Naive thymus-derived CD4-positive, alpha-beta T cell (primary cell): Measurements from ENCODE around the gene CELA1. TPM values are rescaled to one million over a fixed set of nuclear protein-coding genes. Genes with fewer than 3 reads are reported as not detected.
"Not testable (repeated sequence)": the region's sequence is repeated elsewhere in the genome, so short reads cannot be mapped to it uniquely, and the experiment has no call there.

ENCODE experiments used
- ATAC-seq: fragments of 150-1000 bp; cut with Tn5 transposase; 2 replicates; pipeline ENCODE4 v1.10.0; 2021; ENCODE audit warnings: mild to moderate bottlenecking, moderate library complexity
- CTCF ChIA-PET: fragments of 350-600 bp; sonication (Branson Sonifier 250); formaldehyde crosslinking; loops from one replicate; lab custom pipeline; 2021; ENCODE audit warnings: antibody characterized with exemption; lab: Charles Lee
- POLR2A ChIA-PET: fragments of 350-600 bp; sonication (Branson Sonifier 250); formaldehyde crosslinking; loops from one replicate; lab custom pipeline; 2021; ENCODE audit warnings: antibody characterized with exemption, inconsistent platforms; lab: Charles Lee
- DNase-seq, 9 donors: peaks; one replicate each; pipeline versions ENCODE4 v3.0.0 to v3.0.0-alpha.2; 2020 to 2022; ENCODE audit warnings: mixed read lengths in 1 of 9
- H3K27ac ChIP-seq: one replicate; pipeline ENCODE4 v1.7.0; 2013; ENCODE audit warnings: mild to moderate bottlenecking, low read depth, low read length, moderate library complexity
- H3K27me3 ChIP-seq, 2 donors: one replicate each; pipeline ENCODE4 v1.7.0; 2013; ENCODE audit warnings: low read length in 2 of 2, mild to moderate bottlenecking in 2 of 2, moderate library complexity in 2 of 2; ENCODE audit not compliant: control insufficient read depth in 2 of 2, insufficient read depth in 2 of 2
- H3K36me3 ChIP-seq, 3 experiments: 1 replicate in 2 of 3; 2 replicates in 1 of 3; pipeline ENCODE4 v1.7.0; 2013; ENCODE audit warnings: low read length in 3 of 3, mild to moderate bottlenecking in 3 of 3, moderate library complexity in 1 of 3; ENCODE audit not compliant: insufficient read depth in 3 of 3, control insufficient read depth in 2 of 3
- H3K4me1 ChIP-seq, 2 donors: one replicate each; pipeline ENCODE4 v1.7.0; 2013; ENCODE audit warnings: low read length in 2 of 2, mild to moderate bottlenecking in 2 of 2, moderate library complexity in 1 of 2; ENCODE audit not compliant: control insufficient read depth in 2 of 2, insufficient read depth in 2 of 2
- H3K4me3 ChIP-seq: 2 replicates; pipeline ENCODE4 v1.7.0; 2013; ENCODE audit warnings: mild to moderate bottlenecking, low read length
- H3K9me3 ChIP-seq, 3 experiments: 1 replicate in 2 of 3; 2 replicates in 1 of 3; pipeline ENCODE4 v1.7.0; 2013; ENCODE audit warnings: low read length in 3 of 3; ENCODE audit not compliant: control insufficient read depth in 2 of 3
- H3K27ac Mint-ChIP-seq, 9 donors: one replicate each; pipeline ENCODE4 v1.8.0; 2020 to 2022; ENCODE audit warnings: mixed read lengths in 9 of 9, mild to moderate bottlenecking in 8 of 9, moderate library complexity in 5 of 9, inconsistent platforms in 2 of 9
- H3K27me3 Mint-ChIP-seq, 5 donors: one replicate each; pipeline ENCODE4 v1.8.0; 2021 to 2022; ENCODE audit warnings: mixed read lengths in 5 of 5, mild to moderate bottlenecking in 1 of 5
- H3K36me3 Mint-ChIP-seq, 5 donors: one replicate each; pipeline ENCODE4 v1.8.0; 2020 to 2022; ENCODE audit warnings: mixed read lengths in 5 of 5, mild to moderate bottlenecking in 3 of 5, inconsistent platforms in 1 of 5
- H3K4me1 Mint-ChIP-seq, 7 donors: one replicate each; pipeline ENCODE4 v1.8.0; 2020 to 2022; ENCODE audit warnings: mixed read lengths in 7 of 7, mild to moderate bottlenecking in 3 of 7, inconsistent platforms in 1 of 7
- H3K4me3 Mint-ChIP-seq, 10 donors: one replicate each; pipeline ENCODE4 v1.8.0; 2020 to 2022; ENCODE audit warnings: mild to moderate bottlenecking in 10 of 10, mixed read lengths in 10 of 10, moderate library complexity in 6 of 10, inconsistent platforms in 2 of 10
- H3K9me3 Mint-ChIP-seq, 11 donors: one replicate each; pipeline ENCODE4 v1.8.0; 2020 to 2022; ENCODE audit warnings: mixed read lengths in 11 of 11, mild to moderate bottlenecking in 4 of 11, inconsistent platforms in 1 of 11, moderate library complexity in 1 of 11
- intact Hi-C, 2 donors: fragments of 100-400 bp; cut with micrococcal nuclease; formaldehyde crosslinking; loops; one replicate each; pipeline ENCODE4 v1.15.1; 2023
- polyA plus RNA-seq, 2 donors: library from polyadenylated mRNA; unstranded; fragments of 300-500 nt; fragmentation: Illumina TruSeq; gene quantifications; one replicate each; pipeline ENCODE4 v1.2.3, GENCODE V29; 2021
- total RNA-seq, 6 experiments: library from RNA in 5 of 6; stranded (reverse) in 5 of 6; gene quantifications; 1 replicate in 5 of 6; 2 replicates in 1 of 6; pipeline ENCODE4 v1.2.3 and lab custom pipeline; 2021 to 2026

Gene CELA1
- total and polyA plus RNA-seq, 7 experiments from 2014 or later, result 1.1 to 9.2 (median 1.8) TPM; not detected in 1

DNA sequence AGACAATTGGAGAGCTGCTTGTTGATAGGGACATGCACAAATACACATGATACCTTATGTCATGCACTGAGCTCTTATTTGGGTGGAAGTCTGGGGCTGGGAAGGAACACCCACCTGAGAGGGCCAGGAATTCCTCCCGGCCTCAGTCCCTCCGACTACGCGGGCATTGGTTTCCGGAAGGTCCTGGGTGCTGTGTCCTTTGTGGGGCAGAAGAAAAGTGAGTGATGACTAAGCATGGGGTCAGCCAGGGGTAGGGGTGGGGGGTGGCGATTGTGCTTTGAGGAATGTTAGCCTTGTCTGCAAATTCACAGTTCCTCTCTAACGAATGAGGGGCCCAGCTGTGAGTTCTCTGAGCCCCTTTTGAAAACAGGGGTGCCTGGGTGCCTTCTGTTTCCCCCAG is 798 bp downstream of the CELA1 start:
- H3K4me3 ChIP-seq, result no peak overlapping the region
- DNase-seq, result no peak
- no peaks in the 10 kb centered on the region for H3K36me3 Mint-ChIP-seq
- no peaks in the 10 kb centered on the region for H3K27me3 ChIP-seq
- no peak overlapping the region for H3K27ac ChIP-seq
- H3K4me1 ChIP-seq, result peaks cover 4 to 8% of the 10 kb centered on the region in 2 donors
- H3K4me1 Mint-ChIP-seq, result peaks cover 8 to 14% (median 11%) of the 10 kb centered on the region in 7 donors
- no peaks in the 10 kb centered on the region for H3K36me3 ChIP-seq
- no peaks in the 10 kb centered on the region for H3K9me3 ChIP-seq
- no peak overlapping the region for H3K4me3 Mint-ChIP-seq
- no peak for ATAC-seq
- ChIA-PET CTCF (no interaction called here), POLR2A (no interaction called here)
- intact Hi-C loops, result no loop called here
- no peak overlapping the region for H3K27ac Mint-ChIP-seq
- peaks cover 0 to 4% (median 0%) of the 10 kb centered on the region in 5 donors for H3K27me3 Mint-ChIP-seq
- no peaks in the 10 kb centered on the region for H3K9me3 Mint-ChIP-seq

- CTCF ChIA-PET, result interaction anchor here (1.2 to 3.4 kb wide), 4 partner anchors 8 to 72 kb away, joined by 3 to 18 read pairs (median 4); partner anchors contain the start of gene SMAGP
- Histone ChIP-seq H3K27ac (no peak overlapping the region), H3K9me3 (no peaks in the 10 kb centered on the region), H3K4me3 (no peak overlapping the region), H3K36me3 (no peaks in the 10 kb centered on the region), H3K4me1 (peaks cover 4 to 8% of the 10 kb centered on the region in 2 donors), H3K27me3 (no peaks in the 10 kb centered on the region)
- intact Hi-C loops, result loop anchor here (5.0 kb wide), 3 partner anchors 36 to 576 kb away; no protein-coding TSS in a partner anchor
- POLR2A ChIA-PET, result interaction anchor here (1.2 to 15.4 kb wide), 4 partner anchors 21 to 81 kb away, joined by 3 to 320 read pairs (median 32); partner anchors contain the start of genes BIN2 and SMAGP
- no peak overlapping the region for H3K27ac Mint-ChIP-seq
- no peak for ATAC-seq
- peaks cover 11 to 20% (median 13%) of the 10 kb centered on the region in 7 donors for H3K4me1 Mint-ChIP-seq
- no peaks in the 10 kb centered on the region for H3K36me3 Mint-ChIP-seq
- no peaks in the 10 kb centered on the region for H3K9me3 Mint-ChIP-seq
- no peak overlapping the region for H3K4me3 Mint-ChIP-seq
- no peak for DNase-seq
- peaks cover 0 to 3% (median 0%) of the 10 kb centered on the region in 5 donors for H3K27me3 Mint-ChIP-seq
Measured at GRCh38 chr12:51343201-51343600, 3.3 kb downstream of the CELA1 start.

- Mint-ChIP-seq H3K27me3 (no peaks in the 10 kb centered on the region), H3K4me1 (peaks cover 11 to 20% (median 13%) of the 10 kb centered on the region in 7 donors), H3K9me3 (no peaks in the 10 kb centered on the region), H3K4me3 (no peak overlapping the region), H3K27ac (no peak overlapping the region), H3K36me3 (no peaks in the 10 kb centered on the region)
- Histone ChIP-seq H3K27ac (no peak overlapping the region), H3K4me3 (no peak overlapping the region), H3K27me3 (no peaks in the 10 kb centered on the region), H3K36me3 (no peaks in the 10 kb centered on the region), H3K4me1 (peaks cover 4 to 8% of the 10 kb centered on the region in 2 donors), H3K9me3 (no peaks in the 10 kb centered on the region)
- ChIA-PET POLR2A (interaction anchor here (2.6 to 15.4 kb wide), 3 partner anchors 21 to 72 kb away, joined by 21 to 320 read pairs (median 43); partner anchors contain the start of genes BIN2 and SMAGP), CTCF (interaction anchor here (0.8 to 4.9 kb wide), 10 partner anchors 9 to 101 kb away, joined by 3 to 118 read pairs (median 18); partner anchors contain the start of gene SMAGP)
- no peak for DNase-seq
- intact Hi-C loops, result loop anchor here (5.0 kb wide), 3 partner anchors 35 to 575 kb away; no protein-coding TSS in a partner anchor
- no peak for ATAC-seq
Measured at GRCh38 chr12:51342416-51342815, 4.1 kb downstream of the CELA1 start.

DNA sequence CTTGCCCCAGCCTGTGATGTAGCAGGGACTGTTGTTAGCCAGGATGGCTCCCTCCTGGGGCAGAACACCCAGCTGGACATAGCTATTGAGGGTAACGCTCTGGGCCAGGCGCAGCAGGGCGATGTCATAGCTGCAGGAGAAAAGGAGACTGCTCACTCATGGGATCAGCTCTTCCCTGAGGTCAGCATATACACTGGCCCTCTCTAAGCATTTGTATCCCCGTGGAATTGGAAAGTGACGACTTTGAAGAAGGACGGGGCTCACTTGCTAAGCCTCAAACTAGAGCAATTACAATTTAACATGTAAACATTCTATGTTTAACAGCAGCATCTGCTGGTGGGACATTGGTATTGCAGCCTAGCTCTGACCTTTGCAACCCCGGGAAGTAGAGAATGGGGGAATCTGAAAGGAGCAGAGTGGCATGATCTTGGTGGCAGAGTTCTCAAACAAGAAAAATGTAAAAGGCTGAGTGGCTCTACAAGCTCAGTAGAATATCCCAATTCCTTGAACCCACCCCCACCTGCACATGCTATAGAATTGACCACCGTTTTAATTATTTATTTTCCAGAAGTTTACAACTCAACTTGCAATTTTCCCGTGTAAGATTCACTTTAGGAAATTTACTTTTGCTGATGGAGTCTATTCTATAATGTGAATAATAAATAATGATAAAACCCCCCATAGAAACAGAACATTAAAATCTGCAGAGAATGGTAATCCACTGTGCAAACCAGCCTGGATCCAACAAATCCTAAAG is 5.0 kb downstream of the CELA1 start:
- ChIA-PET CTCF (interaction anchor here (0.6 to 4.9 kb wide), 34 partner anchors 9 to 774 kb away, joined by 3 to 118 read pairs (median 5); partner anchors contain the start of genes BIN2, POU6F1 and SMAGP), POLR2A (interaction anchor here (0.6 to 15.4 kb wide), 13 partner anchors 19 to 522 kb away, joined by 3 to 320 read pairs (median 4); partner anchors contain the start of genes BIN2, DAZAP2, POU6F1 and SMAGP)
- H3K36me3 ChIP-seq, result no peaks in the 10 kb centered on the region
- ATAC-seq, result peak; percentile 96
- Mint-ChIP-seq H3K9me3 (no peaks in the 10 kb centered on the region), H3K36me3 (no peaks in the 10 kb centered on the region), H3K4me1 (peaks cover 14 to 26% (median 16%) of the 10 kb centered on the region in 7 donors), H3K27ac (peak overlapping the region; percentile 38 to 92 (median 84)), H3K27me3 (no peaks in the 10 kb centered on the region), H3K4me3 (peak overlapping the region; percentile 41 to 84 (median 65))
- H3K4me3 ChIP-seq, result peak overlapping the region; percentile 6
- no peaks in the 10 kb centered on the region for H3K9me3 ChIP-seq
- H3K27me3 ChIP-seq, result no peaks in the 10 kb centered on the region
- peak overlapping the region; percentile 39 for H3K27ac ChIP-seq
- intact Hi-C loops, result loop anchor here (1.0 to 5.0 kb wide), 11 partner anchors 15 to 574 kb away; no protein-coding TSS in a partner anchor
- DNase-seq, result peak; percentile 36 to 79 (median 69)
- H3K4me1 ChIP-seq, result peaks cover 4 to 8% of the 10 kb centered on the region in 2 donors

GRCh38 chr12:51339750-51340149 is 6.7 kb downstream of the CELA1 start:
- Histone ChIP-seq H3K9me3 (no peaks in the 10 kb centered on the region), H3K27me3 (no peaks in the 10 kb centered on the region), H3K4me1 (peaks cover 4 to 8% of the 10 kb centered on the region in 2 donors), H3K36me3 (no peaks in the 10 kb centered on the region), H3K27ac (no peak overlapping the region), H3K4me3 (no peak overlapping the region)
- DNase-seq (no peak), ATAC-seq (no peak)
- ChIA-PET POLR2A (interaction anchor here (0.7 to 15.4 kb wide), 4 partner anchors 18 to 158 kb away, joined by 3 to 320 read pairs (median 24); partner anchors contain the start of genes BIN2 and SMAGP), CTCF (interaction anchor here (0.6 to 4.9 kb wide), 7 partner anchors 19 to 95 kb away, joined by 3 to 118 read pairs (median 23); partner anchors contain the start of genes BIN2 and SMAGP)
- peaks cover 15 to 34% (median 27%) of the 10 kb centered on the region in 7 donors for H3K4me1 Mint-ChIP-seq
- intact Hi-C loops, result loop anchor here (2.0 to 5.0 kb wide), 4 partner anchors 32 to 572 kb away; no protein-coding TSS in a partner anchor
- peaks cover 0 to 3% (median 0%) of the 10 kb centered on the region in 5 donors for H3K27me3 Mint-ChIP-seq
- no peaks in the 10 kb centered on the region for H3K9me3 Mint-ChIP-seq
- H3K36me3 Mint-ChIP-seq, result no peaks in the 10 kb centered on the region
- no peak overlapping the region for H3K4me3 Mint-ChIP-seq
- peak overlapping the region in 2 of 9 donors; percentile 32 to 34 for H3K27ac Mint-ChIP-seq

DNA sequence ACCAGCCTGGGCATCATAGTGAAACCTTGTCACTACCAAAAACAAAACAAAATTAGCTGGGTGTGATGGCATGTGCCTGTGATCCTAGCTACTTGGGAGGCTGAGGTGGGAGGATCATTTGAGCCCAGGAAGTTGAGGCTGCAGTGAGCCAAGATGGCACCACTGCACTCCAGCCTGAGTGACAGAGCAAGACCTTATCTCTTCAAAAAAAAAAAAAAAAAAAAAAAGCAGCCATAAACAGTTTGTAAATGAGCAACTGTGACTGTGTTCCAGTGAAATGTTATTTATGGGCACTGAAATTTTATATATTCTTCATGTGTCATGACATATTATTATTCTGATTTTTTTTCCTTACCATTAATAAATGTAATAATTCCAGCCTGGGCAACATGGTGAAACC is 9.1 kb downstream of the CELA1 start:
- CTCF ChIA-PET, result interaction anchor here (0.6 to 1.5 kb wide), 3 partner anchors 17 to 89 kb away, joined by 3 to 5 read pairs (median 4); partner anchors contain the start of gene SMAGP
- DNase-seq, H3K9me3 Mint-ChIP-seq, H3K9me3 ChIP-seq, H3K4me3 ChIP-seq, H3K36me3 Mint-ChIP-seq, H3K4me3 Mint-ChIP-seq, H3K27me3 Mint-ChIP-seq, ATAC-seq, H3K27ac ChIP-seq, intact Hi-C loops, H3K27me3 ChIP-seq, H3K4me1 ChIP-seq, H3K36me3 ChIP-seq: not testable (repeated sequence)
- peak overlapping the region in 1 of 9 donors; percentile 17 for H3K27ac Mint-ChIP-seq
- peaks cover 18 to 45% (median 31%) of the 10 kb centered on the region in 7 donors for H3K4me1 Mint-ChIP-seq
- POLR2A ChIA-PET, result interaction anchor here (0.6 to 15.4 kb wide), 2 partner anchors 15 to 287 kb away, joined by 3 to 320 read pairs; partner anchors contain the start of gene BIN2
